ENCODE data around the gene CEACAM4. TPM values are rescaled to one million over a fixed set of nuclear protein-coding genes. Genes with fewer than 3 reads are reported as not detected.

The CEACAM4 gene
- total and polyA plus RNA-seq, 4 donors: 2.1 to 30.0 (median 10.2) TPM

GRCh38 chr19:41591951-41592562, 34.8 kb downstream of the CEACAM4 start:
- ATAC-seq (ENCODE audit: insufficient read depth, low FRiP score) (no peak), DNase-seq (no peak)
- H3K27me3 ChIP-seq (ENCODE audit: control insufficient read depth in 3 of 3, insufficient read depth in 3 of 3, low read length in 2 of 3): peaks cover 0 to 5% (median 5%) of the 10 kb centered on the region in 3 donors
- H3K9me3 ChIP-seq (ENCODE audit: control insufficient read depth in 4 of 4, insufficient read depth in 3 of 4, low read length in 3 of 4): peaks cover 0 to 7% (median 0%) of the 10 kb centered on the region in 4 donors
- no peak overlapping the region for H3K4me3 ChIP-seq
- no peak for TF ChIP-seq CTCF (IDR thresholded peaks at IDR 0.05; ENCODE audit: control extremely low read depth, extremely low read depth)
- no peak overlapping the region for H3K9ac ChIP-seq (ENCODE audit: insufficient read depth in 1 of 2, low read length in 2 of 2)
- no peak overlapping the region for H3K27ac ChIP-seq (ENCODE audit: low read depth in 1 of 2, low read length in 1 of 2)
- WGBS, 2 donors: 44 to 46% methylated on average over 5 of the region's 5 CpGs
- H3K4me1 ChIP-seq (ENCODE audit: control insufficient read depth in 5 of 5, insufficient read depth in 5 of 5, low read length in 5 of 5): peaks cover 0 to 2% (median 0%) of the 10 kb centered on the region in 5 donors
- H3K36me3 ChIP-seq (ENCODE audit: control insufficient read depth in 4 of 4, insufficient read depth in 4 of 4, low read length in 4 of 4): no peaks in the 10 kb centered on the region

- H3K27me3 ChIP-seq (ENCODE audit: control insufficient read depth in 3 of 3, insufficient read depth in 3 of 3, low read length in 2 of 3): peaks cover 0 to 5% (median 0%) of the 10 kb centered on the region in 3 donors
- no peak overlapping the region for H3K4me3 ChIP-seq
- ATAC-seq (ENCODE audit: insufficient read depth, low FRiP score): no peak
- no peak overlapping the region for H3K27ac ChIP-seq (ENCODE audit: low read depth in 1 of 2, low read length in 1 of 2)
- no peak for DNase-seq
- H3K4me1 ChIP-seq (ENCODE audit: control insufficient read depth in 5 of 5, insufficient read depth in 5 of 5, low read length in 5 of 5): peaks cover 0 to 2% (median 0%) of the 10 kb centered on the region in 5 donors
- peaks cover 0 to 7% (median 0%) of the 10 kb centered on the region in 4 donors for H3K9me3 ChIP-seq (ENCODE audit: control insufficient read depth in 4 of 4, insufficient read depth in 3 of 4, low read length in 3 of 4)
- no peaks in the 10 kb centered on the region for H3K36me3 ChIP-seq (ENCODE audit: control insufficient read depth in 4 of 4, insufficient read depth in 4 of 4, low read length in 4 of 4)
- H3K9ac ChIP-seq (ENCODE audit: insufficient read depth in 1 of 2, low read length in 2 of 2): no peak overlapping the region
- TF ChIP-seq CTCF (IDR thresholded peaks at IDR 0.05; ENCODE audit: control extremely low read depth, extremely low read depth): no peak
These were observed 35.9 kb downstream of the CEACAM4 start for GRCh38 chr19:41590936-41591335.

DNA sequence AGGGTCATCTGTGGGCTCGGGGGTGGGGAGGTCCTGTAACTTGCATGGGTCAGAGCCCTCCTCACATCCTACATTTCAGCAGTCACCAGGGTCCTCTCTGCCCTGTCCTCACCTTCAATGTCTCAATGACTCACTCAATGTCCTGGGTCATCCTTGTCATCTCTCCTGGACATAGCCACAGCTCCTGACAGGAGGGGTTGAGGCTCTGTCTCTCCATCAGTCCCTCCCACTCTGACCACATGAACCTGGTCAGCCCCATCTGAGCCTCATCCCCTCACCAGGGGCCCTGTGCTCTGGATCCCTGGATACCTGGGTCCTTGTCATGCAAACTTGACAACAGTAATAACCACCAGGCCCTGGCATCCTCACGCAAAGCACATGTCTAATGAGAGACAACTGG, 37.5 kb downstream of the CEACAM4 start:
- H3K4me1 ChIP-seq (ENCODE audit: control insufficient read depth in 5 of 5, insufficient read depth in 5 of 5, low read length in 5 of 5): peaks cover 0 to 2% (median 0%) of the 10 kb centered on the region in 5 donors
- no peaks in the 10 kb centered on the region for H3K36me3 ChIP-seq (ENCODE audit: control insufficient read depth in 4 of 4, insufficient read depth in 4 of 4, low read length in 4 of 4)
- WGBS, 2 donors: 60 to 90% methylated on average over 2 of the region's 2 CpGs
- DNase-seq: no peak
- no peak for ATAC-seq (ENCODE audit: insufficient read depth, low FRiP score)
- H3K27ac ChIP-seq (ENCODE audit: low read depth in 1 of 2, low read length in 1 of 2): no peak overlapping the region
- TF ChIP-seq CTCF (IDR thresholded peaks at IDR 0.05; ENCODE audit: control extremely low read depth, extremely low read depth): no peak
- H3K9ac ChIP-seq (ENCODE audit: insufficient read depth in 1 of 2, low read length in 2 of 2): no peak overlapping the region
- peaks cover 0 to 5% (median 0%) of the 10 kb centered on the region in 3 donors for H3K27me3 ChIP-seq (ENCODE audit: control insufficient read depth in 3 of 3, insufficient read depth in 3 of 3, low read length in 2 of 3)
- no peak overlapping the region for H3K4me3 ChIP-seq
- peaks cover 0 to 7% (median 0%) of the 10 kb centered on the region in 4 donors for H3K9me3 ChIP-seq (ENCODE audit: control insufficient read depth in 4 of 4, insufficient read depth in 3 of 4, low read length in 3 of 4)

Measured in lung (tissue), 12 donors.